ENCODE results near the gene GPHN. TPM values are rescaled to one million over a fixed set of nuclear protein-coding genes. Genes with fewer than 3 reads are reported as not detected.
A peak's percentile ranks its signal among the peaks of the same experiment; 100 is the strongest.

The GPHN gene
- total RNA-seq, 1 experiment from 2014 or later, result 23.4 TPM

DNA sequence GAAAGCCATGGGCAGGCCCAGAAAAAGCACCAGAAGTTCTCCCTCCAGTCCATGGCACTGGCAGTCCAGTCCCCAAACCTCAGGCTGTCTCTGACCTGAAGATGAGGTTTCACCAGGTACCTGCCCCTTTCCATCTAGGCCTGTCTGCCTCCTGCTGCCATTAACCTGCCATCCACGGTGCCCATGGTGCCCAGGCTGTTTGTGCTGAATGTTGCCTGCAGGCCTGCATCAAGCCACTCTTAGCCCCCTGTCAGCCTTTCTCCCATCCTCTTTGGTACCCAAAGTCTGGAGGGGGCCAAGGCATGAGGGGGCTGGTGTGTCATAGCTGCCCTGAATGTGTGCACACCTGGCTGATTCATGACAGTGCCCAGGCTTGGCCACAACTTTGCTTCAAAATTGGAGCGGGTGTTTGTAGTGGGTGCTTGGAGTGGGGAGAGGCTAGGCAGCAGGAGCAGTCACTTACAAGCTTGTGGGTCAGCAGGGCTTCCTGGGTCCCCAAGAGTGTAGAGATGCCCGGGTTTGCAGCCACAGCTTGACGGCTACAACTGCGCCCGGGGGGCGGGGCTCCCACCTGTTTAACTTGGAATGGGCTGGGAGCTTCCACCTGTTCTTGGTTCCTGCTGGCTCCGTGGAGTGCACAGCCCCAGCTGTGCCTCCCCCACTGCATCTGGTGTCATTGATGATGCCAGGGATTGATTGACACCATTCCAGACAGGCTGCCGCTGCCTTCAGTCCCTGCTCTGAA is 88.5 kb downstream of the GPHN start:
- CTCF ChIA-PET, result no interaction called here
- H3F3A ChIP-seq (ENCODE audit: low read length, unreplicated experiment), result no peaks in the 10 kb centered on the region

DNA sequence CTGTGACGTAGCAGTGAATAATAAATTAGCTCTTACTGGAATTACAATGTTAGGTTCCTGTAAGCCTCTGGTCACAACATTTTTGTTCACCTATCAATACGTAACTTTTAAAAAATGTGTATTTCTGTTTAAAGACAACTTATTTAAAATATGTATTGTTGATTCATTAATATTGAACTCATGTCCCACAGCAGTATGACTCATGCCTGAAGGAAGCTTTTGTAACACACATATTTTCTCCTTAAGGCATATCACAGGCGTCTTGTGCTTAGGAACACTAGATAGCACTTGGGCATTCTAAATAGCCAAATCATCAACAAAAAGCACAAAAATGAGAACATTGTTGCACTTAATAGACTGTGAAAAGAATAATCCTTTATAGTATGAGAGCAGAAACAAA is 92.5 kb downstream of the GPHN start:
- Histone ChIP-seq H3K4me2 (ENCODE audit: low read length) (no peak overlapping the region), H3K36me3 (ENCODE audit: low read depth, low read length) (no peaks in the 10 kb centered on the region), H3K4me1 (ENCODE audit: insufficient read depth, low read length) (peaks cover 21% of the 10 kb centered on the region), H4K20me1 (ENCODE audit: low read length) (peaks cover 22% of the 10 kb centered on the region), H3K79me2 (ENCODE audit: low read length) (peaks cover 43% of the 10 kb centered on the region), H3K9me3 (ENCODE audit: low read length) (no peaks in the 10 kb centered on the region), H3K9me2 (replicated peaks; ENCODE audit: low read length) (no peaks in the 10 kb centered on the region), H3F3A (ENCODE audit: low read length, unreplicated experiment) (no peaks in the 10 kb centered on the region), H3K4me3 (ENCODE audit: low read length) (no peak overlapping the region), H3K9ac (ENCODE audit: low read length) (no peak overlapping the region), H3K27ac (ENCODE audit: low read length) (no peak overlapping the region), H3K27me3 (ENCODE audit: low read length) (no peaks in the 10 kb centered on the region), H2AFZ (ENCODE audit: low read length) (no peak overlapping the region)
- BruUV-seq (replicated peaks), result no TSS peak
- TF ChIP-seq EZH2 (IDR thresholded peaks at IDR 0.05; ENCODE audit: low read length, unreplicated experiment) (no peak), EZH2phosphoT487 (IDR thresholded peaks at IDR 0.05; ENCODE audit: borderline replicate concordance, low read length) (no peak)
- TF ChIP-seq, protein P1, sequence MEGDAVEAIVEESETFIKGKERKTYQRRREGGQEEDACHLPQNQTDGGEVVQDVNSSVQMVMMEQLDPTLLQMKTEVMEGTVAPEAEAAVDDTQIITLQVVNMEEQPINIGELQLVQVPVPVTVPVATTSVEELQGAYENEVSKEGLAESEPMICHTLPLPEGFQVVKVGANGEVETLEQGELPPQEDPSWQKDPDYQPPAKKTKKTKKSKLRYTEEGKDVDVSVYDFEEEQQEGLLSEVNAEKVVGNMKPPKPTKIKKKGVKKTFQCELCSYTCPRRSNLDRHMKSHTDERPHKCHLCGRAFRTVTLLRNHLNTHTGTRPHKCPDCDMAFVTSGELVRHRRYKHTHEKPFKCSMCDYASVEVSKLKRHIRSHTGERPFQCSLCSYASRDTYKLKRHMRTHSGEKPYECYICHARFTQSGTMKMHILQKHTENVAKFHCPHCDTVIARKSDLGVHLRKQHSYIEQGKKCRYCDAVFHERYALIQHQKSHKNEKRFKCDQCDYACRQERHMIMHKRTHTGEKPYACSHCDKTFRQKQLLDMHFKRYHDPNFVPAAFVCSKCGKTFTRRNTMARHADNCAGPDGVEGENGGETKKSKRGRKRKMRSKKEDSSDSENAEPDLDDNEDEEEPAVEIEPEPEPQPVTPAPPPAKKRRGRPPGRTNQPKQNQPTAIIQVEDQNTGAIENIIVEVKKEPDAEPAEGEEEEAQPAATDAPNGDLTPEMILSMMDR (conservative IDR thresholded peaks at IDR 0.05; ENCODE audit: low read depth, low read length), result no peak
- CTCF ChIA-PET, result no interaction called here
- intact Hi-C loops (cut with micrococcal nuclease), result loop anchor here (5.0 kb wide), 1 partner anchor 93 kb away; the partner anchor contains the start of gene GPHN
- ATAC-seq (peak; percentile 66), DNase-seq (peak; percentile 45)
- POLR2A ChIA-PET (ENCODE audit: unreplicated experiment), result no interaction called here

More for the DNA sequence above, 88.5 kb downstream of the GPHN start:
- Histone ChIP-seq H4K20me1 (ENCODE audit: low read length) (peaks cover 10% of the 10 kb centered on the region; the same call in 1 of the 2 replicates), H3K4me3 (ENCODE audit: low read length) (no peak overlapping the region), H3K79me2 (ENCODE audit: low read length) (peaks cover 26% of the 10 kb centered on the region), H3K4me2 (ENCODE audit: low read length) (no peak overlapping the region), H3K36me3 (ENCODE audit: low read depth, low read length) (no peaks in the 10 kb centered on the region), H3K9ac (ENCODE audit: low read length) (no peak overlapping the region), H3K27ac (ENCODE audit: low read length) (no peak overlapping the region), H3K9me3 (ENCODE audit: low read length) (no peaks in the 10 kb centered on the region), H2AFZ (ENCODE audit: low read length) (no peak overlapping the region), H3K9me2 (replicated peaks; ENCODE audit: low read length) (no peaks in the 10 kb centered on the region), H3K4me1 (ENCODE audit: insufficient read depth, low read length) (peaks cover 9% of the 10 kb centered on the region), H3K27me3 (ENCODE audit: low read length) (no peaks in the 10 kb centered on the region)
- POLR2A ChIA-PET (ENCODE audit: unreplicated experiment), result no interaction called here
- intact Hi-C loops (cut with micrococcal nuclease), result no loop called here
- DNase-seq, result no peak
- no peak for ATAC-seq
- TF ChIP-seq EZH2 (IDR thresholded peaks at IDR 0.05; ENCODE audit: low read length, unreplicated experiment) (no peak), EZH2phosphoT487 (IDR thresholded peaks at IDR 0.05; ENCODE audit: borderline replicate concordance, low read length) (no peak)
- TF ChIP-seq, protein P1 (conservative IDR thresholded peaks at IDR 0.05; ENCODE audit: low read depth, low read length), result no peak
- BruUV-seq (replicated peaks), result no TSS peak

DNA sequence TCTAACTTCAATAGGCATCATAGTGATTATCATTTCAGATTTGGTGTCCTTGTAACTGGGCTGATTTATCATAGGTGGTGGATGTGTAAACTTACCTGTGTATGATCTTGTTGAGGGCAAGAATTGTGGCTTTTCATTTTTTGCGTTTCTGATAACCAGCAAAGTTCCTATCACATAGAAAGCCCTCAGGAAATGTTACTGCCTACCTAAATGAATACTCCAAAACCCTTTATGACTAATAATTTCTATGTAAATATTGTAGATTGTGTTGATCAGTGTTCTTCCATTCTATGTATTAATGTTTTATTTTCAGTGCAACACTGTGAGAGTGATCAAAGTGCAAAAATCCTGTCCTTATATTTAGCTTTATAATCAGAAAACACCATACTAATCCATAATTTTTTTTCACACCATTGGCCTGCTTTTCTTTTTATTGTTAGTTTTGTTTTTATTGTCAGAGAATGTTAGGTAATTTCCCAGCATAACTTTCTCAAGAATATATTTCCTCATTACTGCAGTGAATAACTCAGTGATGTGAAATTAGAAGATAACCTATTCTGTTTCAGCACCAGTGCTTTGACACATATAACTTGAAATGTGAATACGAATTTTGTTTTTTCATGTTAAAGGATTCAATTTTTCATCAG is 94.1 kb downstream of the GPHN start:
- Histone ChIP-seq H3K4me1 (ENCODE audit: insufficient read depth, low read length) (peaks cover 21% of the 10 kb centered on the region), H3K79me2 (ENCODE audit: low read length) (peaks cover 55% of the 10 kb centered on the region), H3F3A (ENCODE audit: low read length, unreplicated experiment) (no peaks in the 10 kb centered on the region), H3K27me3 (ENCODE audit: low read length) (no peaks in the 10 kb centered on the region), H3K9me2 (replicated peaks; ENCODE audit: low read length) (no peaks in the 10 kb centered on the region), H3K36me3 (ENCODE audit: low read depth, low read length) (no peaks in the 10 kb centered on the region), H4K20me1 (ENCODE audit: low read length) (peaks cover 22% of the 10 kb centered on the region), H3K27ac (ENCODE audit: low read length) (no peak overlapping the region), H3K9ac (ENCODE audit: low read length) (no peak overlapping the region), H3K9me3 (ENCODE audit: low read length) (no peaks in the 10 kb centered on the region), H3K4me3 (ENCODE audit: low read length) (no peak overlapping the region), H2AFZ (ENCODE audit: low read length) (no peak overlapping the region), H3K4me2 (ENCODE audit: low read length) (no peak overlapping the region)
- intact Hi-C loops (cut with micrococcal nuclease), result loop anchor here (5.0 kb wide), 1 partner anchor 95 kb away; the partner anchor contains the start of gene GPHN
- no peak for DNase-seq
- ChIA-PET POLR2A (ENCODE audit: unreplicated experiment) (no interaction called here), CTCF (no interaction called here)
- TF ChIP-seq, protein P1 (conservative IDR thresholded peaks at IDR 0.05; ENCODE audit: low read depth, low read length), result no peak
- TF ChIP-seq EZH2phosphoT487 (IDR thresholded peaks at IDR 0.05; ENCODE audit: borderline replicate concordance, low read length) (no peak), EZH2 (IDR thresholded peaks at IDR 0.05; ENCODE audit: low read length, unreplicated experiment) (no peak)
- BruUV-seq (replicated peaks), result no TSS peak
- peak; percentile 29 for ATAC-seq

Data from PC-3 (cell line).